Cardiac muscle cell (in vitro differentiated cells and primary cell): ENCODE data around the gene ESPNL. TPM values are rescaled to one million over a fixed set of nuclear protein-coding genes. Genes with fewer than 3 reads are reported as not detected.

Source experiments
- DNase-seq, 2 donors: peaks; one replicate each; pipeline versions ENCODE4 v3.0.0 to v3.0.0-alpha.2; 2010 to 2017; ENCODE audit warnings: low read depth in 1 of 2, low spot score in 1 of 2
- H3K27ac ChIP-seq: fragments of 200-600 bp; sonication (generic); 2 replicates; pipeline ENCODE4 v1.5.1; 2016
- H3K27me3 ChIP-seq: fragments of 200-600 bp; sonication (generic); 2 replicates; pipeline ENCODE4 v1.6.0; 2016; ENCODE audit warnings: control low read depth
- H3K36me3 ChIP-seq: fragments of 200-600 bp; sonication (generic); 2 replicates; pipeline ENCODE4 v1.5.1; 2016; ENCODE audit warnings: control low read depth
- H3K4me1 ChIP-seq: fragments of 200-600 bp; sonication (generic); 2 replicates; pipeline ENCODE4 v1.8.1; 2017; ENCODE audit warnings: low read depth, mild to moderate bottlenecking, mixed run types
- H3K4me3 ChIP-seq: fragments of 200-600 bp; sonication (generic); 2 replicates; pipeline ENCODE4 v1.5.1; 2016; ENCODE audit warnings: mild to moderate bottlenecking
- H3K9me3 ChIP-seq: fragments of 200-600 bp; sonication (generic); 2 replicates; pipeline ENCODE4 v1.5.1; 2017; ENCODE audit warnings: low read depth, mild to moderate bottlenecking, control low read depth
- polyA plus RNA-seq: library from polyadenylated mRNA; unstranded; fragments of >200 nt; fragmentation: Nextera tagmentation; extraction: Ambion mirVana; gene quantifications from 2 replicates; pipeline ENCODE4 v1.2.1, GENCODE V29; 2016
- total RNA-seq: library from RNA; depleted of rRNA; stranded (reverse); fragments of >200 nt; gene quantifications from 2 replicates; pipeline ENCODE4 v1.2.3, GENCODE V29; 2016
- TF ChIP-seq, protein P1 (sequence below): IDR thresholded peaks from 2 replicates; pipeline ENCODE4 v1.5.1; 2012; ENCODE audit warnings: low read depth, mild to moderate bottlenecking, low read length

ESPNL gene
- total and polyA plus RNA-seq, 2 experiments from 2014 or later = 5.3 to 8.5 TPM

GRCh38 chr2:238127165-238128060 is 27.3 kb downstream of the ESPNL start:
- TF ChIP-seq, protein P1, sequence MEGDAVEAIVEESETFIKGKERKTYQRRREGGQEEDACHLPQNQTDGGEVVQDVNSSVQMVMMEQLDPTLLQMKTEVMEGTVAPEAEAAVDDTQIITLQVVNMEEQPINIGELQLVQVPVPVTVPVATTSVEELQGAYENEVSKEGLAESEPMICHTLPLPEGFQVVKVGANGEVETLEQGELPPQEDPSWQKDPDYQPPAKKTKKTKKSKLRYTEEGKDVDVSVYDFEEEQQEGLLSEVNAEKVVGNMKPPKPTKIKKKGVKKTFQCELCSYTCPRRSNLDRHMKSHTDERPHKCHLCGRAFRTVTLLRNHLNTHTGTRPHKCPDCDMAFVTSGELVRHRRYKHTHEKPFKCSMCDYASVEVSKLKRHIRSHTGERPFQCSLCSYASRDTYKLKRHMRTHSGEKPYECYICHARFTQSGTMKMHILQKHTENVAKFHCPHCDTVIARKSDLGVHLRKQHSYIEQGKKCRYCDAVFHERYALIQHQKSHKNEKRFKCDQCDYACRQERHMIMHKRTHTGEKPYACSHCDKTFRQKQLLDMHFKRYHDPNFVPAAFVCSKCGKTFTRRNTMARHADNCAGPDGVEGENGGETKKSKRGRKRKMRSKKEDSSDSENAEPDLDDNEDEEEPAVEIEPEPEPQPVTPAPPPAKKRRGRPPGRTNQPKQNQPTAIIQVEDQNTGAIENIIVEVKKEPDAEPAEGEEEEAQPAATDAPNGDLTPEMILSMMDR = peak; percentile 15
- Histone ChIP-seq H3K9me3 (no peaks in the 10 kb centered on the region), H3K4me3 (no peak overlapping the region)

GRCh38 chr2:238128061-238128440 is 27.9 kb downstream of the ESPNL start:
- no peak overlapping the region for H3K4me3 ChIP-seq

More at GRCh38 chr2:238127165-238128060, 27.3 kb downstream of the ESPNL start:
- peaks cover 7% of the 10 kb centered on the region for H3K4me1 ChIP-seq
- H3K36me3 ChIP-seq = no peaks in the 10 kb centered on the region
- DNase-seq = peak; percentile 52 to 74
- no peaks in the 10 kb centered on the region for H3K27me3 ChIP-seq
- no peak overlapping the region for H3K27ac ChIP-seq

DNA sequence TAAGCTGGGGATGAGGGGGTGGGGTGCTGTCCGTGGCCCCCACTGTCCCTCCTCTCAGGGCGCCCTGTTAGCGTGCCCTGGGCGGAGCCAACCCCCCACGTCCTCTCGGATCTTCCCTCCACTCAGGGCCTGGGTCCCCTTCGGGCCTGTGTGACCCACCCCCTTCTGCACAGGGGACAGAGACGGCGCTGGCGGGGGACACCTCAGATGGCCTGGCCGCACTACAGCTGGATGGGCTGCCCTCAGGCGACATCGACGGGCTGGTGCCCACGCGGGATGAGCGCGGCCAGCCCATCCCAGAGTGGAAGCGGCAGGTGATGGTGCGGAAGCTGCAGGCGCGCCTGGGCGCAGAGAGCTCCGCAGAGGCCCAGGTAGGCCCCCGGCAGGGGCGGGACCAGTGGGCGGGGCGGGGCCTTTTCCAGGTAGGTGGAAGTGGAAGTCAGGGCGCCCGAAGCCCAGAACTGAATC is 28.4 kb downstream of the ESPNL start:
- no peak for DNase-seq
- Histone ChIP-seq H3K4me1 (peaks cover 7% of the 10 kb centered on the region), H3K36me3 (no peaks in the 10 kb centered on the region), H3K27ac (no peak overlapping the region), H3K27me3 (no peaks in the 10 kb centered on the region), H3K9me3 (no peaks in the 10 kb centered on the region), H3K4me3 (no peak overlapping the region)
- TF ChIP-seq, protein P1 = no peak

More at GRCh38 chr2:238128061-238128440, 27.9 kb downstream of the ESPNL start:
- DNase-seq = no peak
- no peaks in the 10 kb centered on the region for H3K9me3 ChIP-seq
- H3K36me3 ChIP-seq = no peaks in the 10 kb centered on the region
- TF ChIP-seq, protein P1 = no peak
- H3K27me3 ChIP-seq = no peaks in the 10 kb centered on the region
- no peak overlapping the region for H3K27ac ChIP-seq
- H3K4me1 ChIP-seq = peaks cover 7% of the 10 kb centered on the region

DNA sequence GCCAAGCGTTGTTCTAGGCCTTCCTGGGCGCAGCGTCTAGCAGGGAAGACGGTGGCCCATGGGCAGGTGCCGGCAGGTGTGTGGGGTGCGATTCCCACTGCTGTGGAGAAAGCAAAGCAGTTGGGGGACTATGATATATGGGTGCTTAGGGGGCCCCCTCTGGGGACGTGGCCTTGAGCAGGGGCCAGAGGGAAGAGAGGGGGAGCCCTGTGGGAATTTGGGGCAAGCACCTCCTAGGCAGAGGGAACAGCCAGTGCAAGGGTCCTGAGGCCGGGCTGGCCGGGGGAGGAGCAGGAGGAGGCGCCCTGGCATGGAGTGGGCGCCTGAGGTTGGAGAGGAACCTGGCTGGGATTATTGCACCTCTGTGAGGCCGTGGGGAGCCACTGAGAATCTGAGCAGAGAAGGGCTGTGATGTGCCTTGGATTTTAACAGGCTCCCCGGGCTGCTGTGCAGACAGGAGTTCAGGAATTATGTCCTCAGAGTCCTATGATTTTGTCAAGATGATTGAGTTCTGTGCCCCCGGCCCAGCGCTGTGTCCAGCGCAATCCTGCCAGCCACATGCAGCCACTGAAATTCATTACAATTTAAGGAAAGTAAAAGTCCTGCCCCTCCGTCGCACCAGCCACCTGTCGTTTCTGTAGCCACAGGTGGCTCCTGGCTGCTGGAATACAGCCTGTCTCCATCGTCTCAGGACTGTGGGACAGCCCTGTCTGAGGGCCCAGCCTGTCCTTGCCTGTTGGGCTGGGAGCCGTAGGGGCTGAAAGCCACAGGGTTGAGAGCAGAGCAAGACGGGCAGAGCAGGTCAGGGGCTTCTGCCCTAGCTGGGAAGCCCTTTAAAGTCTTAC is 29.2 kb downstream of the ESPNL start:
- Histone ChIP-seq H3K27me3 (no peaks in the 10 kb centered on the region), H3K4me3 (no peak overlapping the region), H3K9me3 (no peaks in the 10 kb centered on the region), H3K27ac (no peak overlapping the region), H3K4me1 (peaks cover 11% of the 10 kb centered on the region), H3K36me3 (no peaks in the 10 kb centered on the region)
- DNase-seq = no peak
- TF ChIP-seq, protein P1 = no peak

- Histone ChIP-seq H3K9me3 (no peaks in the 10 kb centered on the region), H3K4me3 (no peak overlapping the region), H3K27me3 (no peaks in the 10 kb centered on the region), H3K27ac (no peak overlapping the region), H3K36me3 (no peaks in the 10 kb centered on the region), H3K4me1 (peaks cover 11% of the 10 kb centered on the region)
- DNase-seq = no peak
- TF ChIP-seq, protein P1 = no peak
Measured at GRCh38 chr2:238130111-238130695, 30.1 kb downstream of the ESPNL start.
